ENCODE data around the gene SH3PXD2A.

DNA sequence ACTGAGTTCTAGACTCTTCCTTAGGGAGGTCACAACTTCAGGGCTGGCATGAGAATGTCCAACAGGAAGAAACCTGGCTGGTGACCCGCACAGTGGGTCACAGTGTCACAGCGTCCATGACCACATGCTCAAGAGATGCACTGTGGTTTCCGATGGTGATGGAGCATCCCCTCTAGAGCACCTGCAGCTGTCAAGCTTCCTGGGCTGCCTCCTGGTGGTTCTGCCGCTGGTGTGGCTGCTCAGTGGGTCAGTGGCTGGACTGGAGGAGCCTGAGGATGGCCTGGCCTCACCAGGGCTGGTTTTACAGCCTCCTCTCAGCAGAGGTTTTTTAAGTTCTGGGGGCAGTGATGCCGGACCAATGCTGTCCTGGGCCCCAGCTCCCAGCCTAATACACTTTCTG lies 149.3 kb downstream of the SH3PXD2A start:
- TF ChIP-seq POU2F2 (IDR thresholded peaks at IDR 0.05; ENCODE audit: low read depth, low read length), result no peak
- no peak for TF ChIP-seq POLR2AphosphoS5 (IDR thresholded peaks at IDR 0.05; ENCODE audit: low read depth, low read length)
- TF ChIP-seq POLR2A (IDR thresholded peaks at IDR 0.05; ENCODE audit: low read depth, low read length), result no peak
- TF ChIP-seq TAF1 (IDR thresholded peaks at IDR 0.05; ENCODE audit: low read depth, low read length), result no peak
- TF ChIP-seq PAX5 (IDR thresholded peaks at IDR 0.05; ENCODE audit: insufficient read depth, low read length, severe bottlenecking), result no peak

Data from GM12891 (cell line).